Measurements from ENCODE around the gene HOGA1.

DNA sequence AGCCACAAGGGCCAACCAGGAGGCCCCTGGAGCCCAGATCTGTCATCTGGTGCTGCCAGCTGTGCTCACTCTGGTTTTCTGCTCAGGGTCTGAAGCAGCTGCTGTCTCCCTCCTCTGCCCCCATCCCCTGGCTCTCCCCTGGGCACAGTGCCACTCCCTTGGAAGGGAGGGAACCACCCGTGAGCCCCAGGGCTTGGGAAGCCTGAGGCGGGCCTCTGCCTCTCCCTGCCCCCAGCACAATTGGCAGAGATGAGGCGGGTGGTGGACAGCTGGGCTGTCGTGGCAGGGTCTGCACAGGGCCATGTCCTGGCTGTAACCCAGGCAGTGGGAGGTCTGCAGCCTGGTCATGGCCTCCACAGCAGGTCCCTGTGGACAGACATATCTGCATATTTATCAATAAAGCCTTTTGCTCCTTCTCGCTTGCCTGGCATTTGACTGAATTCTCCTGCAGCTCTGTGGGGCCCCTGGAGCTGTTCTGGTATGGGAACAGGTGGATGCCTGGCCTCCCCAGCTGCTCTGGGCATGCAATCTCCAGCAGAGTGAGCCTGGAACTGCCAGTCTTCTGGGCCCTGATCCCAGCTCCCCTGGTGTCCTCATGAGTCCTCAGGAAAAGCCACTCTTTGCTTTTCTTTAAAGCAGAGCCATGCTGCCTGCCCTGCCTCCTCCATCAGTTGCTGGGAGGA is 13.3 kb upstream of the HOGA1 start:
- TF ChIP-seq, protein P1, sequence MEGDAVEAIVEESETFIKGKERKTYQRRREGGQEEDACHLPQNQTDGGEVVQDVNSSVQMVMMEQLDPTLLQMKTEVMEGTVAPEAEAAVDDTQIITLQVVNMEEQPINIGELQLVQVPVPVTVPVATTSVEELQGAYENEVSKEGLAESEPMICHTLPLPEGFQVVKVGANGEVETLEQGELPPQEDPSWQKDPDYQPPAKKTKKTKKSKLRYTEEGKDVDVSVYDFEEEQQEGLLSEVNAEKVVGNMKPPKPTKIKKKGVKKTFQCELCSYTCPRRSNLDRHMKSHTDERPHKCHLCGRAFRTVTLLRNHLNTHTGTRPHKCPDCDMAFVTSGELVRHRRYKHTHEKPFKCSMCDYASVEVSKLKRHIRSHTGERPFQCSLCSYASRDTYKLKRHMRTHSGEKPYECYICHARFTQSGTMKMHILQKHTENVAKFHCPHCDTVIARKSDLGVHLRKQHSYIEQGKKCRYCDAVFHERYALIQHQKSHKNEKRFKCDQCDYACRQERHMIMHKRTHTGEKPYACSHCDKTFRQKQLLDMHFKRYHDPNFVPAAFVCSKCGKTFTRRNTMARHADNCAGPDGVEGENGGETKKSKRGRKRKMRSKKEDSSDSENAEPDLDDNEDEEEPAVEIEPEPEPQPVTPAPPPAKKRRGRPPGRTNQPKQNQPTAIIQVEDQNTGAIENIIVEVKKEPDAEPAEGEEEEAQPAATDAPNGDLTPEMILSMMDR (IDR thresholded peaks at IDR 0.05; ENCODE audit: low read length): no peak
- TF ChIP-seq EZH2 (IDR thresholded peaks at IDR 0.05; ENCODE audit: borderline replicate concordance, low read length): no peak
